MM.1S (cell line): ENCODE results near the gene KIRREL3.

ENCODE experiments used
- EZH2 ChIP-seq: fragments of 300-600 bp; sonication (generic); optimal IDR thresholded peaks from 2 replicates; pipeline ENCODE3; 2017; ENCODE audit warnings: low read depth, mild to moderate bottlenecking, antibody characterized with exemption, low read length, mixed read lengths
- EZH2phosphoT487 ChIP-seq: fragments of 300-600 bp; sonication (generic); IDR thresholded peaks from 2 replicates; pipeline ENCODE4 v1.6.1; 2018; ENCODE audit warnings: antibody characterized with exemption, low read length
- TF ChIP-seq, protein P1 (sequence below): fragments of 300-600 bp; sonication (generic); IDR thresholded peaks from 2 replicates; pipeline ENCODE4 v1.5.1; 2016; ENCODE audit warnings: antibody characterized with exemption, low read length, mixed read lengths

DNA sequence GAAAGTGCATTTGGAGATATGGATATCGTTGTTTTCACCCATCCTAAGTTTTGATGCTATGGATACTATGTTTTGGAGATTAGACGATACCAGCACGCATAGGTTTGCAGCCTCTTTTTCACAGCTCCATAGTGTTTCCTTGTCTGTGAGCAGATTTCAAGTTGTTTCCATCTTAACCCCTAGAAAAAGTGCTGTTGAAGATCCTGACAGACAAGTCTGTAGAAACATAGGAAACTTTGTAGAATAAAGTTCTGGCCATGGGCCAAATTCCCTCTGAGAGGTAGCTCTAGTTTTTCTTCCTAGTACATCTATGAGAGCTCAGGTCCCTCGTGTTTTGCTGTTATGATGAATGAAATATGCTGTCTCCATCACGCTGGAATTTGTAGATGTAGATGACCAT is 612.7 kb downstream of the KIRREL3 start:
- TF ChIP-seq, protein P1, sequence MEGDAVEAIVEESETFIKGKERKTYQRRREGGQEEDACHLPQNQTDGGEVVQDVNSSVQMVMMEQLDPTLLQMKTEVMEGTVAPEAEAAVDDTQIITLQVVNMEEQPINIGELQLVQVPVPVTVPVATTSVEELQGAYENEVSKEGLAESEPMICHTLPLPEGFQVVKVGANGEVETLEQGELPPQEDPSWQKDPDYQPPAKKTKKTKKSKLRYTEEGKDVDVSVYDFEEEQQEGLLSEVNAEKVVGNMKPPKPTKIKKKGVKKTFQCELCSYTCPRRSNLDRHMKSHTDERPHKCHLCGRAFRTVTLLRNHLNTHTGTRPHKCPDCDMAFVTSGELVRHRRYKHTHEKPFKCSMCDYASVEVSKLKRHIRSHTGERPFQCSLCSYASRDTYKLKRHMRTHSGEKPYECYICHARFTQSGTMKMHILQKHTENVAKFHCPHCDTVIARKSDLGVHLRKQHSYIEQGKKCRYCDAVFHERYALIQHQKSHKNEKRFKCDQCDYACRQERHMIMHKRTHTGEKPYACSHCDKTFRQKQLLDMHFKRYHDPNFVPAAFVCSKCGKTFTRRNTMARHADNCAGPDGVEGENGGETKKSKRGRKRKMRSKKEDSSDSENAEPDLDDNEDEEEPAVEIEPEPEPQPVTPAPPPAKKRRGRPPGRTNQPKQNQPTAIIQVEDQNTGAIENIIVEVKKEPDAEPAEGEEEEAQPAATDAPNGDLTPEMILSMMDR: no peak
- TF ChIP-seq EZH2 (no peak), EZH2phosphoT487 (no peak)
